A673 (cell line): ENCODE data around the gene PABPC4L. TPM values are rescaled to one million over a fixed set of nuclear protein-coding genes. Genes with fewer than 3 reads are reported as not detected.

Source experiments
- BruUV-seq: library from RNA; stranded (reverse); fragments of 400-500 nt; replicated peaks from 2 replicates; lab custom pipeline; 2021; lab: Mats Ljungman, UMichigan
- CTCF ChIA-PET: fragments of 300-600 bp; sonication (Branson Sonifier 250); formaldehyde crosslinking; loops from one replicate; lab custom pipeline; 2022; ENCODE audit warnings: antibody characterized with exemption; lab: Charles Lee
- POLR2A ChIA-PET: fragments of 300-600 bp; sonication (Branson Sonifier 250); formaldehyde crosslinking; loops from one replicate; lab custom pipeline; 2022; ENCODE audit warnings: antibody characterized with exemption; ENCODE audit not compliant: low non-redundant PET; lab: Charles Lee
- DNase-seq: peaks from one replicate; pipeline ENCODE4 v3.0.0-alpha.2; 2015; ENCODE audit warnings: low spot score
- H3K27ac ChIP-seq: fragments of 200-600 bp; sonication (generic); 2 replicates; pipeline ENCODE4 v1.5.1; 2016; ENCODE audit warnings: mixed run types, low read depth, mild to moderate bottlenecking, mixed read lengths, antibody characterized with exemption, low read length; ENCODE audit not compliant: poor library complexity, severe bottlenecking
- H3K27me3 ChIP-seq: fragments of 200-600 bp; sonication (generic); replicated peaks from 2 replicates; pipeline ENCODE4 v1.6.1; 2017; ENCODE audit warnings: mixed run types, low read depth, mild to moderate bottlenecking, mixed read lengths, antibody characterized with exemption, low read length; ENCODE audit not compliant: insufficient read depth, poor library complexity
- H3K36me3 ChIP-seq: fragments of 200-600 bp; sonication (generic); 2 replicates; pipeline ENCODE4 v1.6.1; 2016; ENCODE audit warnings: mixed run types, mild to moderate bottlenecking, mixed read lengths, antibody characterized with exemption, low read length; ENCODE audit not compliant: insufficient read depth, poor library complexity, severe bottlenecking
- H3K4me1 ChIP-seq: fragments of 200-600 bp; sonication (generic); 2 replicates; pipeline ENCODE4 v1.6.1; 2017; ENCODE audit warnings: mixed run types, mild to moderate bottlenecking, mixed read lengths, antibody characterized with exemption, low read length; ENCODE audit not compliant: insufficient read depth, poor library complexity, severe bottlenecking
- H3K4me3 ChIP-seq: fragments of 200-600 bp; sonication (generic); 2 replicates; pipeline ENCODE4 v1.5.1; 2016; ENCODE audit warnings: low read depth, mixed run types, mild to moderate bottlenecking, mixed read lengths, low read length; ENCODE audit not compliant: poor library complexity, severe bottlenecking
- H3K9me3 ChIP-seq: fragments of 200-600 bp; sonication (generic); 2 replicates; pipeline ENCODE4 v1.6.1; 2016; ENCODE audit warnings: mixed run types, low read depth, mild to moderate bottlenecking, mixed read lengths, antibody characterized with exemption, low read length; ENCODE audit not compliant: poor library complexity, severe bottlenecking
- EZH2 ChIP-seq: fragments of 200-600 bp; sonication (generic); IDR thresholded peaks from 2 replicates; pipeline ENCODE4 v1.6.1; 2017; ENCODE audit warnings: borderline replicate concordance, low read depth, mild to moderate bottlenecking, mixed read lengths, antibody characterized with exemption, low read length; ENCODE audit not compliant: poor library complexity, severe bottlenecking
- intact Hi-C: fragments of 100-400 bp; cut with micrococcal nuclease; formaldehyde crosslinking; loops from one replicate; pipeline ENCODE4 v1.10.0; 2022; ENCODE audit not compliant: unreplicated experiment
- total RNA-seq: library from RNA; stranded (reverse); gene quantifications from 2 replicates; pipeline ENCODE4 v1.2.3, GENCODE V29; 2021
- TF ChIP-seq, protein P1 (sequence below): fragments of 300-800, 200-600 bp; sonication (generic); conservative IDR thresholded peaks from 2 replicates; pipeline ENCODE4 v1.5.1; 2017; ENCODE audit warnings: low read depth, mild to moderate bottlenecking, antibody characterized with exemption, low read length, moderate library complexity, mixed read lengths

Gene PABPC4L
- total RNA-seq, 1 experiment from 2014 or later: 3.4 TPM

DNA sequence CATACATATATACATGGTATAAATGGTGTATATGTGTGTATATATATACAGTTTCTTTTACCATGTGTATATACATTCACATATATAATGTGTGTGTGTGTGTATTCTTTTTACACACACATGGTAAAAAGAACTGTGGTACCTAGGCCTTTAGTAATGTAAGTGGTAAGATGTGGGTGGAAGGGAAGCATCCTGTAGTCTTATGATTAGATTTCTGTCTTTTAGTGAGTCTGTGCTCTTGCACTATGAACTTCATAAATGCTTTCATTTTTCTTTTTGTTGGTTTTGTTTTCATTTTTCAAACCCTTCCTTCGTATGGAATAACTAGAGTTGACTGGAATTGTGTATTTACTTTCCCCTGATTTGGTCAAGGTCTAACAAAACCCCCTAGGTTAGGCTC is 12.1 kb downstream of the PABPC4L start:
- Histone ChIP-seq H3K4me3 (no peak overlapping the region), H3K27ac (no peak overlapping the region), H3K9me3 (no peaks in the 10 kb centered on the region), H3K36me3 (no peaks in the 10 kb centered on the region), H3K27me3 (no peaks in the 10 kb centered on the region), H3K4me1 (no peaks in the 10 kb centered on the region)
- ChIA-PET CTCF (no interaction called here), POLR2A (no interaction called here)
- intact Hi-C loops: no loop called here
- no TSS peak for BruUV-seq
- DNase-seq: no peak
- no peak for TF ChIP-seq EZH2
- TF ChIP-seq, protein P1, sequence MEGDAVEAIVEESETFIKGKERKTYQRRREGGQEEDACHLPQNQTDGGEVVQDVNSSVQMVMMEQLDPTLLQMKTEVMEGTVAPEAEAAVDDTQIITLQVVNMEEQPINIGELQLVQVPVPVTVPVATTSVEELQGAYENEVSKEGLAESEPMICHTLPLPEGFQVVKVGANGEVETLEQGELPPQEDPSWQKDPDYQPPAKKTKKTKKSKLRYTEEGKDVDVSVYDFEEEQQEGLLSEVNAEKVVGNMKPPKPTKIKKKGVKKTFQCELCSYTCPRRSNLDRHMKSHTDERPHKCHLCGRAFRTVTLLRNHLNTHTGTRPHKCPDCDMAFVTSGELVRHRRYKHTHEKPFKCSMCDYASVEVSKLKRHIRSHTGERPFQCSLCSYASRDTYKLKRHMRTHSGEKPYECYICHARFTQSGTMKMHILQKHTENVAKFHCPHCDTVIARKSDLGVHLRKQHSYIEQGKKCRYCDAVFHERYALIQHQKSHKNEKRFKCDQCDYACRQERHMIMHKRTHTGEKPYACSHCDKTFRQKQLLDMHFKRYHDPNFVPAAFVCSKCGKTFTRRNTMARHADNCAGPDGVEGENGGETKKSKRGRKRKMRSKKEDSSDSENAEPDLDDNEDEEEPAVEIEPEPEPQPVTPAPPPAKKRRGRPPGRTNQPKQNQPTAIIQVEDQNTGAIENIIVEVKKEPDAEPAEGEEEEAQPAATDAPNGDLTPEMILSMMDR: no peak

DNA sequence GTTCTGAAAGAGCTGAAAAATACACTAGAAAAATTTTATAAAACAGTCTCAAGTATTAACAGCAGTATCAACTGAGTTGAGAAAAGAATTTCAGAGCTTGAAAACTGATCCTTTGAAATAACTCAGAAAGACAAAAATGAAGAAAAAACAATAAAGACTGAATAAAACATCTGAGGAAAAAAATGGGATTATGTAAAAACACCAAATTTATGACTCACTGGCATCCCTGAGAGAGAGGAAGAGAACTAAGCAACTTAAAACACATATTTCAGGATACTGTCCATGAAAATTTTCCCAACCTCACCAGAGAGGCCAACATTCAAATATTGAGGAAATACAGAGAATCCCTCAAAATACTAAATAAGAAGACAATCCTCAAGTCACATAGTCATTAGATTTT is 22.9 kb downstream of the PABPC4L start:
- ChIA-PET CTCF (no interaction called here), POLR2A (no interaction called here)
- no peak for DNase-seq
- H3K36me3 ChIP-seq: no peaks in the 10 kb centered on the region
- BruUV-seq: no TSS peak
- H3K27ac ChIP-seq: no peak overlapping the region
- H3K4me1 ChIP-seq: no peaks in the 10 kb centered on the region
- no peak overlapping the region for H3K4me3 ChIP-seq
- TF ChIP-seq, protein P1: no peak
- TF ChIP-seq EZH2: no peak
- intact Hi-C loops: no loop called here
- H3K27me3 ChIP-seq: no peaks in the 10 kb centered on the region
- peaks cover 7% of the 10 kb centered on the region for H3K9me3 ChIP-seq

DNA sequence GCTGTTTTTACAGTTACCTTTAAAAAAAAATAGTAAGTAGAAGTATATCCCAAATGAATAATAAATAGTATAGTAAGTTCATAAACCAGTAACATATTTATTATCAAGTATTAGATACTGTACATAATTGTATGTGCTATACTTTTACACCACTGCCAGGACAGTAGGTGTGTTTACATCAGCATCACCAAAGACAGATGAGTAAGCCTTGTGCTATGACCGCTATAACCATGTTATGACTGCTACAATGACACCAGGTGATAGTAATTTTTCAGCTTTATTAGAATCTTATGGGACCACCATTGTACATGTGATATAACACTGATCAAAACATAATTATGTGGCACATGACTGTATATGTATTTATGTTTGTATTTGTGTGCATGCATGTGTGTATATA is 27.3 kb downstream of the PABPC4L start:
- Histone ChIP-seq H3K27me3 (no peaks in the 10 kb centered on the region), H3K4me3 (no peak overlapping the region), H3K36me3 (no peaks in the 10 kb centered on the region), H3K27ac (no peak overlapping the region), H3K4me1 (no peaks in the 10 kb centered on the region), H3K9me3 (peaks cover 7% of the 10 kb centered on the region)
- TF ChIP-seq, protein P1: no peak
- TF ChIP-seq EZH2: no peak
- no TSS peak for BruUV-seq
- intact Hi-C loops: no loop called here
- no peak for DNase-seq
- POLR2A ChIA-PET: no interaction called here
- CTCF ChIA-PET: no interaction called here
